MM.1S (cell line): ENCODE data around the gene ANKS1B.
"Not testable (repeated sequence)": the region's sequence is repeated elsewhere in the genome, so short reads cannot be mapped to it uniquely, and the experiment has no call there.

Source experiments
- DNase-seq: peaks from one replicate; pipeline ENCODE4 v3.0.0-alpha.2; 2015
- H2AFZ ChIP-seq: fragments of 300-600 bp; sonication (generic); 2 replicates; pipeline ENCODE4 v1.6.0; 2016; ENCODE audit warnings: antibody characterized with exemption, low read length
- H3F3A ChIP-seq: fragments of 300-600 bp; sonication (generic); 2 replicates; pipeline ENCODE4 v1.6.1; 2016; ENCODE audit warnings: mild to moderate bottlenecking, antibody characterized with exemption, low read length, moderate library complexity, mixed read lengths; ENCODE audit not compliant: insufficient read depth
- H3K27ac ChIP-seq: fragments of 300-600 bp; sonication (generic); 2 replicates; pipeline ENCODE4 v1.5.1; 2016; ENCODE audit warnings: mild to moderate bottlenecking, low read length
- H3K27me3 ChIP-seq: fragments of 300-600 bp; sonication (generic); replicated peaks from 2 replicates; pipeline ENCODE4 v1.6.0; 2016; ENCODE audit warnings: low read length; ENCODE audit not compliant: insufficient read depth
- H3K36me3 ChIP-seq: fragments of 300-600 bp; sonication (generic); replicated peaks from 2 replicates; pipeline ENCODE4 v1.6.1; 2016; ENCODE audit warnings: mild to moderate bottlenecking, low read length, mixed read lengths; ENCODE audit not compliant: insufficient read depth
- H3K4me1 ChIP-seq: fragments of 300-600 bp; sonication (generic); 2 replicates; pipeline ENCODE4 v1.6.1; 2016; ENCODE audit warnings: low read length, mixed read lengths
- H3K4me2 ChIP-seq: fragments of 300-600 bp; sonication (generic); 2 replicates; pipeline ENCODE4 v1.6.0; 2016; ENCODE audit warnings: low read depth, low read length
- H3K4me3 ChIP-seq: fragments of 300-600 bp; sonication (generic); 2 replicates; pipeline ENCODE4 v1.5.1; 2016; ENCODE audit warnings: low read length, mixed read lengths
- H3K79me2 ChIP-seq: fragments of 300-600 bp; sonication (generic); 2 replicates; pipeline ENCODE4 v1.6.1; 2016; ENCODE audit warnings: mixed run types, low read length, mixed read lengths
- H3K9ac ChIP-seq: fragments of 300-600 bp; sonication (generic); 2 replicates; pipeline ENCODE4 v1.6.1; 2016; ENCODE audit warnings: low read length, mixed read lengths
- H3K9me2 ChIP-seq: fragments of 300-600 bp; sonication (generic); replicated peaks from 2 replicates; pipeline ENCODE4 v1.6.1; 2016; ENCODE audit warnings: mild to moderate bottlenecking, low read length, mixed read lengths; ENCODE audit not compliant: insufficient read depth
- H3K9me3 ChIP-seq: fragments of 300-600 bp; sonication (generic); replicated peaks from 2 replicates; pipeline ENCODE4 v1.6.1; 2016; ENCODE audit warnings: mild to moderate bottlenecking, low read length, mixed read lengths; ENCODE audit not compliant: insufficient read depth
- H4K20me1 ChIP-seq: fragments of 300-600 bp; sonication (generic); 2 replicates; pipeline ENCODE4 v1.6.1; 2016; ENCODE audit warnings: mild to moderate bottlenecking, low read length, moderate library complexity, mixed read lengths; ENCODE audit not compliant: insufficient read depth
- EZH2 ChIP-seq: fragments of 300-600 bp; sonication (generic); optimal IDR thresholded peaks from 2 replicates; pipeline ENCODE3; 2017; ENCODE audit warnings: low read depth, mild to moderate bottlenecking, antibody characterized with exemption, low read length, mixed read lengths
- EZH2phosphoT487 ChIP-seq: fragments of 300-600 bp; sonication (generic); IDR thresholded peaks from 2 replicates; pipeline ENCODE4 v1.6.1; 2018; ENCODE audit warnings: antibody characterized with exemption, low read length
- TF ChIP-seq, protein P1 (sequence below): fragments of 300-600 bp; sonication (generic); IDR thresholded peaks from 2 replicates; pipeline ENCODE4 v1.5.1; 2016; ENCODE audit warnings: antibody characterized with exemption, low read length, mixed read lengths

The ANKS1B gene

DNA sequence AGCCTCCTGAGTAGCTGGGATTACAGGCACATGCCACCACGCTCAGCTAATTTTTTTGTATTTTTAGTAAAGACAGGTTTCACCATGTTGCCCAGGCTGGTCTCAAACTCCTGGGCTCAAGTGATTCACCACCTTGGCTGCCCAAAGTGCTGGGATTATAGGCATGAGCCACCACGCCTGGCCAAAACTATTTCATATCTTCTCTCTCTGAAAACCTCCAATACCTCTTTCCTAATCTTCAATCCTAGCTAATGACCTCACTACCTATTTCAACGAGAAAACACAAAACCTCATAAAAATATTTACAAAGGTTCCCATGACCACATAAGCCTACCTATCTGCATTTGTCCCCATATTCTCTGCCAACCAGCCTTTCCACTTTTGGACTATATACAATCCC is 32.3 kb upstream of the ANKS1B start:
- H3K9me3 ChIP-seq: no peaks in the 10 kb centered on the region
- TF ChIP-seq EZH2 (no peak), EZH2phosphoT487 (no peak)
- TF ChIP-seq, protein P1, sequence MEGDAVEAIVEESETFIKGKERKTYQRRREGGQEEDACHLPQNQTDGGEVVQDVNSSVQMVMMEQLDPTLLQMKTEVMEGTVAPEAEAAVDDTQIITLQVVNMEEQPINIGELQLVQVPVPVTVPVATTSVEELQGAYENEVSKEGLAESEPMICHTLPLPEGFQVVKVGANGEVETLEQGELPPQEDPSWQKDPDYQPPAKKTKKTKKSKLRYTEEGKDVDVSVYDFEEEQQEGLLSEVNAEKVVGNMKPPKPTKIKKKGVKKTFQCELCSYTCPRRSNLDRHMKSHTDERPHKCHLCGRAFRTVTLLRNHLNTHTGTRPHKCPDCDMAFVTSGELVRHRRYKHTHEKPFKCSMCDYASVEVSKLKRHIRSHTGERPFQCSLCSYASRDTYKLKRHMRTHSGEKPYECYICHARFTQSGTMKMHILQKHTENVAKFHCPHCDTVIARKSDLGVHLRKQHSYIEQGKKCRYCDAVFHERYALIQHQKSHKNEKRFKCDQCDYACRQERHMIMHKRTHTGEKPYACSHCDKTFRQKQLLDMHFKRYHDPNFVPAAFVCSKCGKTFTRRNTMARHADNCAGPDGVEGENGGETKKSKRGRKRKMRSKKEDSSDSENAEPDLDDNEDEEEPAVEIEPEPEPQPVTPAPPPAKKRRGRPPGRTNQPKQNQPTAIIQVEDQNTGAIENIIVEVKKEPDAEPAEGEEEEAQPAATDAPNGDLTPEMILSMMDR: no peak
- H3K9ac ChIP-seq: no peak overlapping the region

DNA sequence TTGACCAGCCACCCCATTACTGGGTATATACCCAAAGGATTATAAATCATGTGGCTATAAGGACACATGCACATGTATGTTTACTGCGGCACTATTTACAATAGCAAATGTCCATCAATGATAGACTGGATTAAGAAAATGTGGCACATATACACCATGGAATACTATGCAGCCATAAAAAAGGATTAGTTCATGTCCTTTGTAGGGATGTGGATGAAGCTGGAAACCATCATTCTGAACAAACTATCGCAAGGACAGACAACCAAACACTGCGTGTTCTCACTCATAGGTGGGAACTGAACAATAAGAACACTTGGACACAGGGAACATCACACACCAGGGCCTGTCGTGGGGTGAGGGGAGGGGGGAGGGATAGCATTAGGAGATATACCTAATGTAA is 31.6 kb upstream of the ANKS1B start:
- H3K36me3 ChIP-seq, H4K20me1 ChIP-seq, DNase-seq, H3K9me3 ChIP-seq, H3K27me3 ChIP-seq, H3K9me2 ChIP-seq, H3K9ac ChIP-seq, H2AFZ ChIP-seq, H3K4me3 ChIP-seq, H3F3A ChIP-seq, H3K4me1 ChIP-seq, H3K79me2 ChIP-seq, H3K27ac ChIP-seq, H3K4me2 ChIP-seq: not testable (repeated sequence)

More for the DNA sequence above, 32.3 kb upstream of the ANKS1B start:
- no peak overlapping the region for H3K4me2 ChIP-seq
- no peak for DNase-seq
- no peak overlapping the region for H2AFZ ChIP-seq
- H4K20me1 ChIP-seq: no peaks in the 10 kb centered on the region
- no peaks in the 10 kb centered on the region for H3F3A ChIP-seq
- no peaks in the 10 kb centered on the region for H3K79me2 ChIP-seq
- no peaks in the 10 kb centered on the region for H3K9me2 ChIP-seq
- H3K27ac ChIP-seq: no peak overlapping the region
- no peaks in the 10 kb centered on the region for H3K4me1 ChIP-seq
- H3K36me3 ChIP-seq: no peaks in the 10 kb centered on the region
- H3K4me3 ChIP-seq: no peak overlapping the region
- H3K27me3 ChIP-seq: no peaks in the 10 kb centered on the region

DNA sequence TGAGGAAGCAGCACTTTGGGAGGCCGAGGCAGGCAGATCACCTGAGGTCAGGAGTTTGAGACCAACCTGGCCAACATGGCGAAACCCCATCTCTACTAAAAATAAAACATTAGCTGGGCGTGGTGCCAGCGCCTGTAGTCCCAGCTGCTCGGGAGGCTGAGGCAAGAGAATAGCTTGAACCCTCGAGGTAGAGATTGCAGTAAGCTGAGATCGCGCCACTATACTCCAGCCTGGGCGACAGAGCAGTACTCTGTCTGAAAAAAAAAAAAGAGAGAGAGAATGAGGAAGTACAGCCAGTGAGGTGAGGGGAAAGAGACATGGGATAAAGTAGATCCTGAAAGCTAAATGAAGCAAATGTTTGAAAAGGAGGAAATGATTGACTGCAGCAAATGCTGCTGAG is 21.1 kb upstream of the ANKS1B start:
- H2AFZ ChIP-seq, H3K79me2 ChIP-seq, H3K9me3 ChIP-seq, H3K9me2 ChIP-seq, H4K20me1 ChIP-seq, H3K4me2 ChIP-seq, H3K36me3 ChIP-seq, H3K27me3 ChIP-seq, H3K27ac ChIP-seq, H3F3A ChIP-seq, H3K4me1 ChIP-seq, DNase-seq, H3K9ac ChIP-seq, H3K4me3 ChIP-seq: not testable (repeated sequence)

DNA sequence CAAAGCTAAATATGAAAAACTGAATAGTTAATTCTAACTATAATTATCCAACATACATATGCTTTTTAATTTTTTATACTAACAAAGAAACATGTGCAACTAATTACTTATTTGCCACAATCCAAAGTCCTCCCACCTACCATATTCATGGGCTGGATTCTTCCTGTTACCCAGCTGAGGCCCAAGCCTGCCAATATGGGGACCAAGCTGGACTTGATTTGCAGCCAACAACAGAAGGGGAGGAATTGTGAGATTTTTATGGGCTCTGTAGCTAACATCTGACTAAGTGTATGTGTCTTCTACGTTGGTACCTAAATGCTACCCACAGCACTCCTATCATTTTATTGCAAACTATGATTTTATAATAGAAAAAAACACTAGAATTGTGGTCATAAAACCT is 13.1 kb upstream of the ANKS1B start:
- Histone ChIP-seq H3K9me2 (no peaks in the 10 kb centered on the region), H3K79me2 (no peaks in the 10 kb centered on the region), H3K9me3 (no peaks in the 10 kb centered on the region), H4K20me1 (no peaks in the 10 kb centered on the region), H3K27ac (no peak overlapping the region), H3F3A (no peaks in the 10 kb centered on the region), H3K4me2 (no peak overlapping the region), H2AFZ (no peak overlapping the region), H3K4me1 (no peaks in the 10 kb centered on the region), H3K27me3 (no peaks in the 10 kb centered on the region), H3K4me3 (no peak overlapping the region), H3K9ac (no peak overlapping the region), H3K36me3 (no peaks in the 10 kb centered on the region)
- TF ChIP-seq EZH2phosphoT487: no peak
- no peak for TF ChIP-seq EZH2
- TF ChIP-seq, protein P1: no peak
- DNase-seq: no peak
